HEK293 (cell line): ENCODE data around the gene HOXB7.

Source experiments
- ATF2 ChIP-seq: fragments of 450-650 bp; formaldehyde crosslinking; IDR thresholded peaks from 2 replicates; pipeline ENCODE4 v1.5.1; 2016; ENCODE audit warnings: missing biosample characterization, missing genetic modification characterization, low read depth
- REST ChIP-seq: fragments of 450-650 bp; formaldehyde crosslinking; IDR thresholded peaks from 2 replicates; pipeline ENCODE4 v1.5.1; 2016; ENCODE audit warnings: missing biosample characterization, missing genetic modification characterization

- TF ChIP-seq REST (no peak), ATF2 (tag by site-specific recombination) (no peak)
Observed at GRCh38 chr17:48567646-48568354, 43.0 kb downstream of the HOXB7 start.
